ENCODE measurements around the gene FOXJ1.
"Not testable (repeated sequence)": the region's sequence is repeated elsewhere in the genome, so short reads cannot be mapped to it uniquely, and the experiment has no call there.

The FOXJ1 gene

GRCh38 chr17:76141212-76142038, at the start of gene FOXJ1:
FOXJ1 (minus strand) TSS chr17:76141245; CDS start chr17:76140395, 850 bp downstream.
- DNase-seq, result peak; percentile 93

GRCh38 chr17:76189741-76190140, 48.7 kb upstream of the FOXJ1 start:
- DNase-seq, result no peak

GRCh38 chr17:76189247-76189646, 48.2 kb upstream of the FOXJ1 start:
- no peak for DNase-seq

- no peak for DNase-seq
These were observed 47.4 kb upstream of the FOXJ1 start for GRCh38 chr17:76188213-76189016.

GRCh38 chr17:76186774-76187173, 45.7 kb upstream of the FOXJ1 start:
- DNase-seq, result not testable (repeated sequence)

- DNase-seq, result no peak
These were observed 43.2 kb upstream of the FOXJ1 start for GRCh38 chr17:76184290-76184689.

GRCh38 chr17:76182016-76182764, 41.1 kb upstream of the FOXJ1 start:
- DNase-seq, result peak; percentile 97

GRCh38 chr17:76179496-76180467, 38.7 kb upstream of the FOXJ1 start:
- DNase-seq, result peak; percentile 82

- DNase-seq, result no peak
These were observed 37.1 kb upstream of the FOXJ1 start for GRCh38 chr17:76178124-76178523.

GRCh38 chr17:76176701-76177574, 35.9 kb upstream of the FOXJ1 start:
- DNase-seq, result no peak

GRCh38 chr17:76174037-76174436, 33.0 kb upstream of the FOXJ1 start:
- no peak for DNase-seq

- no peak for DNase-seq
These were observed 32.4 kb upstream of the FOXJ1 start for GRCh38 chr17:76173474-76173873.

- no peak for DNase-seq
These were observed 30.7 kb upstream of the FOXJ1 start for GRCh38 chr17:76171706-76172105.

- DNase-seq, result no peak
These were observed 29.1 kb upstream of the FOXJ1 start for GRCh38 chr17:76170114-76170513.

- no peak for DNase-seq
These were observed 25.9 kb upstream of the FOXJ1 start for GRCh38 chr17:76166906-76167305.

GRCh38 chr17:76166168-76166567, 25.1 kb upstream of the FOXJ1 start:
- DNase-seq, result no peak

- DNase-seq, result no peak
These were observed 23.3 kb upstream of the FOXJ1 start for GRCh38 chr17:76164331-76164730.

GRCh38 chr17:76163919-76164318, 22.9 kb upstream of the FOXJ1 start:
- no peak for DNase-seq

GRCh38 chr17:76161619-76162266, 20.7 kb upstream of the FOXJ1 start:
- no peak for DNase-seq

- no peak for DNase-seq
These were observed 20.0 kb upstream of the FOXJ1 start for GRCh38 chr17:76160896-76161528.

All from activated CD4-positive, alpha-beta T cell treated with anti-CD3 and anti-CD28 coated beads, Interleukin-2, amount 50 U/mL, for 16 hours (primary cell).